ENCODE results near the gene DISP3.

The DISP3 gene, protein sequence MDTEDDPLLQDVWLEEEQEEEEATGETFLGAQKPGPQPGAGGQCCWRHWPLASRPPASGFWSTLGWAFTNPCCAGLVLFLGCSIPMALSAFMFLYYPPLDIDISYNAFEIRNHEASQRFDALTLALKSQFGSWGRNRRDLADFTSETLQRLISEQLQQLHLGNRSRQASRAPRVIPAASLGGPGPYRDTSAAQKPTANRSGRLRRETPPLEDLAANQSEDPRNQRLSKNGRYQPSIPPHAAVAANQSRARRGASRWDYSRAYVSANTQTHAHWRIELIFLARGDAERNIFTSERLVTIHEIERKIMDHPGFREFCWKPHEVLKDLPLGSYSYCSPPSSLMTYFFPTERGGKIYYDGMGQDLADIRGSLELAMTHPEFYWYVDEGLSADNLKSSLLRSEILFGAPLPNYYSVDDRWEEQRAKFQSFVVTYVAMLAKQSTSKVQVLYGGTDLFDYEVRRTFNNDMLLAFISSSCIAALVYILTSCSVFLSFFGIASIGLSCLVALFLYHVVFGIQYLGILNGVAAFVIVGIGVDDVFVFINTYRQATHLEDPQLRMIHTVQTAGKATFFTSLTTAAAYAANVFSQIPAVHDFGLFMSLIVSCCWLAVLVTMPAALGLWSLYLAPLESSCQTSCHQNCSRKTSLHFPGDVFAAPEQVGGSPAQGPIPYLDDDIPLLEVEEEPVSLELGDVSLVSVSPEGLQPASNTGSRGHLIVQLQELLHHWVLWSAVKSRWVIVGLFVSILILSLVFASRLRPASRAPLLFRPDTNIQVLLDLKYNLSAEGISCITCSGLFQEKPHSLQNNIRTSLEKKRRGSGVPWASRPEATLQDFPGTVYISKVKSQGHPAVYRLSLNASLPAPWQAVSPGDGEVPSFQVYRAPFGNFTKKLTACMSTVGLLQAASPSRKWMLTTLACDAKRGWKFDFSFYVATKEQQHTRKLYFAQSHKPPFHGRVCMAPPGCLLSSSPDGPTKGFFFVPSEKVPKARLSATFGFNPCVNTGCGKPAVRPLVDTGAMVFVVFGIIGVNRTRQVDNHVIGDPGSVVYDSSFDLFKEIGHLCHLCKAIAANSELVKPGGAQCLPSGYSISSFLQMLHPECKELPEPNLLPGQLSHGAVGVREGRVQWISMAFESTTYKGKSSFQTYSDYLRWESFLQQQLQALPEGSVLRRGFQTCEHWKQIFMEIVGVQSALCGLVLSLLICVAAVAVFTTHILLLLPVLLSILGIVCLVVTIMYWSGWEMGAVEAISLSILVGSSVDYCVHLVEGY (N-terminal part only)

DNA sequence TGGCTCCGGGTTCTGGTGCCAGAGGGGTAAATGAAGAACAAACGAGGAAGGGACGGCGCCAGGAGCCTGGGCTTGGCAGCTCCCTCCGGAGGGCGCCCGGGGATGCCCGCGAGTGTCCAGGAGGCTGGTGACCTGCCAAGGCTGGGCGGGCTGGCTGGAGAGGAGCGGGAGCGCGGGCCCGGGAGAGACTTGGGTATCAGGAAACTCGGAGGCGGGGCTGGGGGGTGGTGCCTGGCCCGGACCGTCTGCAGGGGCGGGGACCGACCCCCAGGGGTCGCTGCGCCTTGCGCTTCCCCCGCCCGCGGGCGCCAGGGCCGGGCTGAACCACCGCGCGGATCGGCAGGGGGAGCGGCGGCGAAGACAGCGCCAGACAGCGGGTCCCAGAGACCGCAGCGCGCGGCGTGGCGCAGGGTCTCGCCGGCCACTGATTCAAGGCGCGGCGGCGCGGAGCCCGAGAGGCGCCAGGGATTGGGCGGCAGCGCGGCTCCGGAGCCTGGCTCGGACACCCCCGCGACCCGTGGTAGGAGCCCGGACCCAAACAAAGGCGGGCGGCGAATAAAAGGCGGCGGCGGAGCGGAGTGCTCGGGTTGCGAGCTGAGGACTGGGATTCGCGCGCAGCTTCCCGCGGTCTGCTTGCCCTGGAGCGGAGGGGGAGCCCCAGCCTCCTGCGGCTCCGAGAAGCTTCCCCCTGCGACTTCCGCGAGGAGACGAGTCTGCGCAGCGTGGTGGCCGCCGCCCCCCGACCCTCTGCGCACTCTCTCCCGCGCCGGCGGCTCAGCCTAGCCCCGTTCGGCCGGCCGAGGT is at the start of gene DISP3:
Gene DISP3 (plus strand): TSS at position 585 of the 804 bp plus-strand sequence. CDS start 21,838 bp downstream, outside the sequence.
- Histone ChIP-seq H3K4me1 (ENCODE audit: insufficient read depth, low read length) (peaks cover 10% of the 10 kb centered on the region), H2AFZ (ENCODE audit: low read depth, low read length) (peak within 1 kb of the TSS; percentile 44), H3K9me3 (ENCODE audit: low read length) (no peaks in the 10 kb centered on the region), H3K4me3 (ENCODE audit: low read length) (peak within 1 kb of the TSS; percentile 70), H3K36me3 (ENCODE audit: insufficient read depth, low read length) (no peaks in the 10 kb centered on the region), H3K27me3 (ENCODE audit: insufficient read depth, low read length) (peaks cover 4% of the 10 kb centered on the region)

DNA sequence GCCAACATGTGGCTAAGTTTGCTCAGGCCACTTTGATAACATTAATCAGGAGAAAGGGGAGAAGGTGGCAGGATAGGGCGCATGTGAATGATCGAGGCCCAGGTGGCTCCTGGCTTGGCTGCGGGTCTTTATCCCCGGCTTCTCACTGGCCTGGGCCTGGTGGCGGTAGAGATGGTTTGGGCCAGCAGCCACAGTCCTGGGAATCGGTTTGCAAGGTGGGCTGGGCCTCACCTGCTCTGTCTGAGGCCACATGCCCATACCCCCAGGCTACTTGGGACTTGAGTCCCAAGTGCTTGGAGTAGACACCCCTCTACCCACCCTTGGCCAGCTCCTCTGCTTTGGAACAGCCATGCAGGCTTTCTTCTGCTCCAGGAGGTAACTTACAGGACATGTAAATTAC is 49.7 kb upstream of the DISP3 start:
- no peak overlapping the region for H3K4me3 ChIP-seq (ENCODE audit: low read length)
- H3K36me3 ChIP-seq (ENCODE audit: insufficient read depth, low read length): no peaks in the 10 kb centered on the region
- peaks cover 2% of the 10 kb centered on the region for H3K9me3 ChIP-seq (ENCODE audit: low read length)
- peaks cover 8% of the 10 kb centered on the region for H3K27me3 ChIP-seq (ENCODE audit: insufficient read depth, low read length)
- no peaks in the 10 kb centered on the region for H3K4me1 ChIP-seq (ENCODE audit: insufficient read depth, low read length)
- H2AFZ ChIP-seq (ENCODE audit: low read depth, low read length): no peak overlapping the region

DNA sequence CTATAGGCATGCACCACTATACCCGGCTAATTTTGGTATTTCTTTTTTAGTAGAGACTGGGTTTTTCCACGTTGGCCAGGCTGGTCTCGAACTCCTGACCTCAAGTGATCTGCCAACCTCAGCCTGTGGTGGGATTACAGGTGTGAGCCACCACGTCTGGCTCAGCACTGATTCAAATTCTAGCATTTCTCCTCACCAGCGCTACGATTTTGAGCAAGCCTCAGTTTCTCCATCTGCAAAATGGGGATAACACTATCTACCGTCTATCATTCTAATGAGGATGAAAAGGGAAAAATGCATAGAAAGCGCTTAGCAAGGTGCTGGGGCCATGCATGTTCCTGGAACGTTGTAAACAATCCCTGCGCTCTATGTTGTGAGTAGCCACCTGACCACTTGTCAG is 49.0 kb upstream of the DISP3 start:
- Histone ChIP-seq H3K4me1 (ENCODE audit: insufficient read depth, low read length) (no peaks in the 10 kb centered on the region), H3K9me3 (ENCODE audit: low read length) (no peaks in the 10 kb centered on the region), H3K4me3 (ENCODE audit: low read length) (no peak overlapping the region), H3K27me3 (ENCODE audit: insufficient read depth, low read length) (peaks cover 8% of the 10 kb centered on the region), H3K36me3 (ENCODE audit: insufficient read depth, low read length) (no peaks in the 10 kb centered on the region), H2AFZ (ENCODE audit: low read depth, low read length) (no peak overlapping the region)

DNA sequence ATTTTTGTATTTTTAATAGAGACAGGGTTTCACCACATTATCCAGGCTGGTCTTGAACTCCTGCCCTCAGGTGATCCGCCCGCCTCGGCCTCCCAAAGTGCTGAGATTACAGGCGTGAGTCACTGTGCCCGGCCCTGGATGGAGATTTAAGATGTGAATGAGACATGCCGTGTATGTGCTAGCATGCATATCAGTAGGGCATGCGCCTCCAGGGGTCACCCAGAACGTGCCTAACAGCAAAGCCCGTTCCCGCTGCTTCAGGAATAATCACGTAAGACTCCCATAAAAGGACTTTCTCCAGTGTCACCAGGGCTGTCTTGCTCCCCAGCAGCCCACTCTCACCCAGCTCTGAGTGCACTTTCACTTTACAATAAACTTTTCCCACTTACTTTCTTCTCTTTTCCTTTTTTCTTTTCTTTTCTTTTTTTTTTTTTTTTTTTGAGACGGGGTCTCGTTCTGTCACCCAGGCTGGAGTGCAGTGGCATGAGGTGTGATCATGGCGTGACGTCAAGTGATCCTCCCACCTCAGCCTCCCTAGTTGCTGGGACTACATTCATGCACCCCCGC is 46.9 kb upstream of the DISP3 start:
- Histone ChIP-seq H3K36me3 (ENCODE audit: insufficient read depth, low read length) (no peaks in the 10 kb centered on the region), H3K9me3 (ENCODE audit: low read length) (no peaks in the 10 kb centered on the region), H3K27me3 (ENCODE audit: insufficient read depth, low read length) (peaks cover 8% of the 10 kb centered on the region), H3K4me3 (ENCODE audit: low read length) (no peak overlapping the region), H3K4me1 (ENCODE audit: insufficient read depth, low read length) (no peaks in the 10 kb centered on the region), H2AFZ (ENCODE audit: low read depth, low read length) (no peak overlapping the region)

DNA sequence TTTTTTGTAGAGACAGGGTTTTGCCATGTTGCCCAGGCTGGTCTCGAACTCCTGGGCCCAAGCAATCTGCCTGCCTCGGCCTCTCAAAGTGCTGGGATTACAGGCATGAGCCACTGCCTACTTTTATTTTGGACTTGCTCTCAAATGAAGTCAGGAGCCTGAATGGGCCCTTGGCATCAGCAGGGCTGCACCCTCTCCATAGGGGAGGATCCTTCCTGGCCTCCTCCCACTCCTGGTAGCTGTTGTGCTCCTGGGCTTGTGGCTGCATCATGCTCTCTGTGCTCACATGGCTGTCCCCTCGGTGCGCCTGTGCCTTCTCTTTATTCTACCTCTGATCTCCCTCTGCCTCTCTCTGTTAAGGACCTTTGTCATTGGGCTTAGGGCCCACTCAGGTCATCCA is 46.4 kb upstream of the DISP3 start:
- Histone ChIP-seq H2AFZ (ENCODE audit: low read depth, low read length) (no peak overlapping the region), H3K36me3 (ENCODE audit: insufficient read depth, low read length) (no peaks in the 10 kb centered on the region), H3K9me3 (ENCODE audit: low read length) (no peaks in the 10 kb centered on the region), H3K4me3 (ENCODE audit: low read length) (no peak overlapping the region), H3K4me1 (ENCODE audit: insufficient read depth, low read length) (no peaks in the 10 kb centered on the region), H3K27me3 (ENCODE audit: insufficient read depth, low read length) (peaks cover 8% of the 10 kb centered on the region)

DNA sequence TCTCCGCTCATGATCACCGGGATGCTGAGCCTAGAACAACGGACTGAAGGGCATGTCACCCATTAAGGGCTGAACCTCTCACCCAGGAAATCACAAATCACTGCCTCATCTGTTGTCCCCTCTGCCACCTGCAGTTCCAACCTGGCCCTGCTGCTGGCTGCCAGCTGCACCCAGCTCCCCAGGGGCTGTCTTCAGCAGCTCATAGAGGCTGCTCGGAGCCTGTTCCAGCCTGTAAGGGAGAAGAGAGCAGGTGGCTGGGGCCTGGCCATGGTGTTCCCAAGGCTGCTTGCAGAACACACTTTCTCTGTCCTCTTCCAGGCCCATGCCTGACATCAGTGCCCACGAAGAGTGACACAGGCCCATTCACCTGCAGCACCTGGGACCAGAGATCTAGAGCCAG is 44.5 kb upstream of the DISP3 start:
- Histone ChIP-seq H3K36me3 (ENCODE audit: insufficient read depth, low read length) (no peaks in the 10 kb centered on the region), H3K9me3 (ENCODE audit: low read length) (no peaks in the 10 kb centered on the region), H3K4me3 (ENCODE audit: low read length) (no peak overlapping the region), H3K27me3 (ENCODE audit: insufficient read depth, low read length) (peaks cover 6% of the 10 kb centered on the region), H3K4me1 (ENCODE audit: insufficient read depth, low read length) (no peaks in the 10 kb centered on the region), H2AFZ (ENCODE audit: low read depth, low read length) (no peak overlapping the region)

DNA sequence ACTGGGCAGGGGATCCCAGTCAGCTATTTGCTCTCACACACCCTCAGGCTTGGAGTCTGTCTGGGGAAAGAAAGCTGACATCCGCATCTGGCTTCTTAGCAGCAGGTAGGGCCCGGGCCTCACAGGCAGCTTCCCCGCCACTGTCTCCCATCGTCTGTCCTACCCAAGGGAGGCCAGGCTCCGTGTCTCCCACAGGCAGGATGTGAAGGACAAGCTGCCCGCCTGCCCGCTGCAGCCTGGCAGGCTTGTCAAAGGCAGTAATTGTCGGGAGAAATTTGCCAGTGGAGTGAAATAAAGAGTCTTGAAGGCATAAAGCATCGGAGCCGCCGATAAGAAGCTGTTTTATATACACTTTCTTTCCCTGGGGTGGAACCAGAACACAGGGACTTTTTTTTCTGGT is 44.0 kb upstream of the DISP3 start:
- Histone ChIP-seq H3K4me3 (ENCODE audit: low read length) (no peak overlapping the region), H2AFZ (ENCODE audit: low read depth, low read length) (no peak overlapping the region), H3K9me3 (ENCODE audit: low read length) (no peaks in the 10 kb centered on the region), H3K4me1 (ENCODE audit: insufficient read depth, low read length) (no peaks in the 10 kb centered on the region), H3K36me3 (ENCODE audit: insufficient read depth, low read length) (no peaks in the 10 kb centered on the region), H3K27me3 (ENCODE audit: insufficient read depth, low read length) (peaks cover 10% of the 10 kb centered on the region)

DNA sequence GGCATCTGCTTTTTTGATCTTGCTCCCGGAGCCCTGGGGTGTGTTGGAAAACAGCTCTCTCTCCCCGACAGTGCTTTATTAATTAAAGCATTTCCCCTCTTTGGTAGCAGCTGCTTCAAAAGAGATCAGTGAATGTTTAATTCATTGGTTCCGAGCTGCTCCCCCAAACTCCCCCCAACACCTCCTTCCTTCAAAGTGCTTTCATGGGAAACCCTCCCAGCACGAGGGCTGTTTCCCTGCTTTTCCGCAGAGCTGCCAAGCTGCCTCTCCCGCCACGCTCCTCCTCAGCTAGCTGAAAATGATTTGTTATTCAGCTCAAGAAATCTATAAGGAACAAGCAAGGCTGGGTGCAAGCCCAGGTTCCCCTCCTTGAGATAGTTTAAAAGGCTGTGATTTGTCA is 40.0 kb upstream of the DISP3 start:
- peaks cover 17% of the 10 kb centered on the region for H3K27me3 ChIP-seq (ENCODE audit: insufficient read depth, low read length)

DNA sequence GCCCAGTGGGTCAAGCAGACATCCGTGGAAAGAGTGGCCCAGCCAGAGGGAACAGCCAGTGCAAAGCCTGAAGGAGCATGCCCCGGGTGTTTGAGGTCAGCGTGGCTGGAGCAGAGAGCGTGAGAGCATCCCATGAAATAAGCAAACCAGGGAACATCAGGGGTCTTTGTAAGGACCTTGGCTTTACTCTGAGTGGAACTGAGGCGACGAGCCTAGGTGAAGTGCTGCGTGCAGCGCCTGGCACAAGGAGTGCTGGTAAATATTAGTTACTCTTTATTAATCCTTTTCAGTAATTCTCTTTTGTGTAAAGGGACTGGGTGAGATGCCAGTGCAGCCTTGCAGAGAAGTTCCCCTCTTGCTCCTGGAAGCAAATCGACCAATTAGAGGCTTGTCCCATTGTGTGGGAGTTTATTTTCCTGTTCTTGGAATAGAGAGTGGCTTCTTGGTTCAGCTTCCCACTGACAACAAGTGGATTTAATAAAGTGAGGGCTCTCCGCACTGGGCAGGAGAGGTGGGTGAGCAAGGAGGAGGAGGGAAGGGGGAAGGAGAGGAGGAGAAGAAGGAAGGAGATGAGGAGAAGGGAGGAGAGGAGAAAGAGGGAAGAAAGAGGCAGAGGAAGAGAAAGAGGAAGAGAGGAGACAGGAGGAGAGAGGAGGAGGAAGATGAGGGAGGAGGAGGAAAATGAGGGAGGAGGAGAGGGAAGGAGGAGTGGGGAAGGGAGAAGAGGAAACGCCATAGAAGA is 37.6 kb upstream of the DISP3 start:
- Histone ChIP-seq H2AFZ (ENCODE audit: low read depth, low read length) (no peak overlapping the region), H3K4me1 (ENCODE audit: insufficient read depth, low read length) (no peaks in the 10 kb centered on the region), H3K36me3 (ENCODE audit: insufficient read depth, low read length) (no peaks in the 10 kb centered on the region), H3K27me3 (ENCODE audit: insufficient read depth, low read length) (peaks cover 17% of the 10 kb centered on the region), H3K9me3 (ENCODE audit: low read length) (no peaks in the 10 kb centered on the region), H3K4me3 (ENCODE audit: low read length) (no peak overlapping the region)

More for the DNA sequence above, 40.0 kb upstream of the DISP3 start:
- Histone ChIP-seq H3K4me3 (ENCODE audit: low read length) (no peak overlapping the region), H3K36me3 (ENCODE audit: insufficient read depth, low read length) (no peaks in the 10 kb centered on the region), H3K9me3 (ENCODE audit: low read length) (no peaks in the 10 kb centered on the region), H3K4me1 (ENCODE audit: insufficient read depth, low read length) (no peaks in the 10 kb centered on the region), H2AFZ (ENCODE audit: low read depth, low read length) (no peak overlapping the region)

DNA sequence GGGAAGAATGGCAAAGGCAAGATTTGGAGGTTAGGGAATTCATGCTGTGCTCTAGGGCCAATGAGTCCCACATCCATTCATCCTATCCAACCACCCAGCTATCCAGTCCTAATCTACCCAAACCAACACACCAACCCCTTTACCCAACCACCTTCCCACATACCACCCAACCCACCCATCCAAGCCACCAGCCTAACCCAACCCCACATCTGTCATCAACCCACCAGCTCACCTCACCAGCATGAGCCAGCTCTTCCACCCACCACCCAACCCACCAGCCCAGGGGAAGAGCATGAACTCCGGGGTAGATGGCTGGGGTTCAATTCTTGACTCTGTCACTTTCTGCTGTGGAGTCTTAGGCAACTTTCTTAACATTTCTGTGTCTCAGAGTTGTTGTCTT is 35.9 kb upstream of the DISP3 start:
- no peak overlapping the region for H2AFZ ChIP-seq (ENCODE audit: low read depth, low read length)
- H3K36me3 ChIP-seq (ENCODE audit: insufficient read depth, low read length): no peaks in the 10 kb centered on the region
- H3K27me3 ChIP-seq (ENCODE audit: insufficient read depth, low read length): peaks cover 17% of the 10 kb centered on the region
- no peak overlapping the region for H3K4me3 ChIP-seq (ENCODE audit: low read length)
- H3K9me3 ChIP-seq (ENCODE audit: low read length): no peaks in the 10 kb centered on the region
- no peaks in the 10 kb centered on the region for H3K4me1 ChIP-seq (ENCODE audit: insufficient read depth, low read length)

DNA sequence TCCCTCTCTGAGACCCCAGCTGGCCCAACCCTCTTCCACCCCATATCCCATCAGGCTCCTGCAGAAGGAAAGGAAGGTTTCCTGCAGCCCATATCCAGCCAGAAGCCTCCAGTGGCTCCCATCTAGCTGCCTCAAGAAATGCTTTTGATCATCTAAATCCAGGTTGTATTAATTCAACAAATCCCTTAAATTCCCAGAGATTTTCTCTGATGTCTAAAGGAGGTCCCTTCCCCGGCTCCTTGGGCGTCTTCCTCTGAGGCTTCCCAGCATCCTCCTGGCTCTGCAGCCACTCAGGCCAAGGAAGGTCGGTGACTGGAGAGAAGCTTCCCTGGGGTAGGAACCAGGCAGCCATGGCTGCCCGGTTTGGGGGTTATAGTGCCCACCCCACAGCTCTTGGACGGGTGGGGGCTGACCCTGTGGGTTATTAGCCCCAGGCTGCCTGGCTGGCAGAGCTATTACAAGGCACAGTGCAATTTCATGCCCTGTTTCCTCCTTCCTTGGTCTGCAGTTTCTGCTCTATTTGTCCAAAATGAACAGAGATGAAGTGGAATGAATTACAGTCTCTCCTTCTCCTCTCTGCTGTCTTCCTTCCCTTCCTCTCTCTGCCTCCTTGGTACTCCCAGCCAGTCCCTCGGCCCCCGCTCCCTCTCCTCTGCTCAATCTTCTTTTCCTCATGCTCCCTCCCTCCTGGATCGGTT is 34.8 kb upstream of the DISP3 start:
- Histone ChIP-seq H3K36me3 (ENCODE audit: insufficient read depth, low read length) (no peaks in the 10 kb centered on the region), H3K4me3 (ENCODE audit: low read length) (no peak overlapping the region), H3K9me3 (ENCODE audit: low read length) (no peaks in the 10 kb centered on the region), H3K4me1 (ENCODE audit: insufficient read depth, low read length) (no peaks in the 10 kb centered on the region), H2AFZ (ENCODE audit: low read depth, low read length) (no peak overlapping the region), H3K27me3 (ENCODE audit: insufficient read depth, low read length) (peaks cover 18% of the 10 kb centered on the region)

Data from neuron (in vitro differentiated cells).